GM18858 (cell line): ENCODE results near the gene RGS6.

Experiments
- ATAC-seq: cut with Tn5 transposase; IDR thresholded peaks from one replicate; pipeline ENCODE4 v1.9.1; 2021; ENCODE audit not compliant: unreplicated experiment

The RGS6 gene

DNA sequence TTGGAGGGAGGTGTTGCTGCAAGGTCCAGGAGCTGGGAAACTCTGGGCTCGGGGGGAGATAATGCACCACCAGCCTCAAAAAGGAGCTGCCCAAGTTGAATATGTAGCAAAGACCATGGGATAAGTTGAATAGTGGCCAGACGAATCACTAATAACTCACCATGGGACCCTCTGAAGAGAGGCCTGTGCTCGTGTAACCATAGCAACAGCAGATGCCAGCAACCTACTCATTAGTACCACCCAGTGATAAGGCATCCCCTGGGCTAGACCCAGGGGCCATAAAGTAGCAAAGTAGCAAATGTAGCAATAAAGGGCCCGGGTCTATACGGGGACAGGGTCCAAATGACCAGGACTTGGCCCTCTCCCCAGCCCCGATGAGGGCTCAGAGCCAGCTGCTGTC, 633.7 kb downstream of the RGS6 start:
- no peak for ATAC-seq

DNA sequence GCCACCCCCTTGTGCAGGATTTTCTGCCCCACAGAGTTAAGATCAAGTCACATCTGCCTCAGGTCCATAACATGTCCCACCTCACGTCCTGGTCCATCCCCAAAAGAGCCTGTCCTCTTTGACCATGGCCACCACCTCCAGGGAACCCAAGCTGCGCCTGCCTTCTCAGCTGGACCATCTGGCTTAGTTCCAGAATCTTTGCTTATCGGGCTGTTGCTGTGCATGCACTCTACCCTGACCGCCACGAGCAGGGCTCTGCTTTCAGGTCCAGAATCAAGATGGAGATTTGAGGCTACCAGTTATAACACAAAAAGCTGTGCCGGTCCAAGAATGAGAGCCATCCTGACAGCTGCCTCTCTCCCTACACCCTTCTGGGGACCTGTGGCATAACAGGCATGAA, 635.0 kb downstream of the RGS6 start:
- no peak for ATAC-seq

DNA sequence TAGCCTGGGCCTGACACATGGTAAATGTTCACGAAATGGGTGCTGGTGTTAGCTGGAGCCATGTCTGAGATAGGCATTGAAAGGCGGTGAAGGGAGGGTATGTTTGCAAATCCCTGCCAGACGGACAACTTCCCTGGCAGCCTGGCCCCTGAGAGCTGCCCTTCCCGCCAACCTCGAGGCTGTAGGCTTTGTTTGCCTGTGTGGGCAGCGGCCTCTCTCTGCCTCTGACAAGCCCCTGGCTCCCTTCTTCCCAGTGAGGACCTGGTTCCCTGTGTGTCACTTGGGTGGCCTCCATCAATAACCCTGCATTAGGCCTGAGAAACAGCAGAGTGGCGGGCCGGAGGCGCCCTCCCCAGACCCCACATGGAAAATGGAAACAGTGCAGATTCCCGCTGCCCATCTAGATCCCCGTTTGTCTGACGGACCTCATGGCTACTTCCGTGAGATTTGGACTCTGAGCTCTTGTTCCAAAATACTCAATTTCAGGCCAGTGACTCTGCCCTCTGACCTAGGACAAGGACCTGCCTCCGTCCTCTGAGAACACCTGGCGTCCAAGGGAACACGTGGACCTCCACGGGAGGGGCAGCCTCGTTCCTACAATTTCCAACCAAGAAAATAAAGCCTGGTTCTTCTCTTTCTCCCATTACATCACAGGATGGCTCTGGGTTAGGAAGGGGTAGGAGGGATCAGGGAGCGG, 636.2 kb downstream of the RGS6 start:
- ATAC-seq, result no peak

DNA sequence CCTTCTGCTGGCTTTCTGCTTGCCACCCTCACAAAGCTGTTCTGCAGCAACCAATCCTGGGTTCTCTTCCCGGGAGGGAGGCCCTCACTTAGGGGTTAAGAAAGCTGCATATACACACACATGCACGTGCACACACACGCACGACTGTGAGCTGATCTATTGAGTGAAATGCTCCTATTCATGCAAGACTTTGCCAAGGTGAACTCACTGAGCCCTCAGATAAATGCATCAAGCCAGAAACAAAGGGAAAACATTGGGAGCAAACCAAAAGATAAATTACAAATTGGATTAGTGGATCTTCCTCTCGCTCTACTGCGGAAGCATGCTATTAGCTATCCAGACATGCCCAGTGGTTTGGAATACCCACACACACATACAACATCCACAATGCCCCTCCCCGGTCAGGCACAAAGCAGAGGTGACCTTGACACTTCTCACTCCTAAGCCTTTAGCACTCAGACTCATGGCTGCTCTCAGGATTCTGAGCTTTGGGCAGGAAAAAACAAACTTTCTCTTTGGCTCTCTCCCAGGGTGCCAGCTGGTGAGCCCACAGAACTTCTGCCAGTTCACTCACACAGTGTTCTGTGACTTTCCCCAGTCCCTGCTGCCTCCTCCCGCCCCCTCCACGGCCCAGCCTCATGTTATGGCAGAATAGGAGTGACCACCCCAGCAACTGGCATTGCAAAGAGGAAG, 641.6 kb downstream of the RGS6 start:
- ATAC-seq, result no peak

DNA sequence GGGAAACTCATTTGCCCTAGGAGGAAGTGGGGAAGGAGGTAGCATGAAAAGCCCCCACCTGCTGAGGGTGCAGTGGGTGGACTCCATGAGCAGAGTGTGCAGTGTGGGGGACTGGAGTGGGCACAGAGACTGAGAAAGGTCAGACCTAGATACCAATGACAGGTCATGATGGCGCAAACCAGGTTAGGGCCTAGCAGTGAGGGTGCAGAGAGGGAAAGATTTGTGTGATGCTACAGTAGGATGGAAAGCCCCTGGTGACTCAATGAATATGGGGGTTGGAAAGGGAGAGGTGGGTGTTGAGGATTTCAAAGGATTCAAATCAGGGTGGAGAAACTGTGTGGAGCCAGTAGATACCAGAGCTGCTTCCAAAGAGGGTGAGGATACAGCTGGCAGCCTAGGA, 642.5 kb downstream of the RGS6 start:
- ATAC-seq, result no peak

DNA sequence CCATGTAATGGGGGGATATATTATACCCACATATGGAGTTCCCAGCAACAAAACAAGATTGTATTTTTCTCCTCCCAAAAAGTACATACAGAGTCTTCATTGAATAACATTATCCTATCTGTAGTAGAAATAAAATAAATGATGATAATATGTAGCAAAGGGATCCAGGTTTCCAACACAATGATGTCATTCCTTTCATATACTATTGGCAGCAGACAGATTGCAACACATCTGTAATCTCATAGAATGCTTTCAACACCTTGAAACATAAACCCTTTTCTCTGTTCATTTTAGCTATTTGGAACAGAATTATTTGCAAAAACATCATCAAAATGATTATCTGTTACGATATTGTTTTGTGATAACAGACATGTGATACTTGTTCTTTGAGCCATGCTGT, 644.0 kb downstream of the RGS6 start:
- no peak for ATAC-seq

DNA sequence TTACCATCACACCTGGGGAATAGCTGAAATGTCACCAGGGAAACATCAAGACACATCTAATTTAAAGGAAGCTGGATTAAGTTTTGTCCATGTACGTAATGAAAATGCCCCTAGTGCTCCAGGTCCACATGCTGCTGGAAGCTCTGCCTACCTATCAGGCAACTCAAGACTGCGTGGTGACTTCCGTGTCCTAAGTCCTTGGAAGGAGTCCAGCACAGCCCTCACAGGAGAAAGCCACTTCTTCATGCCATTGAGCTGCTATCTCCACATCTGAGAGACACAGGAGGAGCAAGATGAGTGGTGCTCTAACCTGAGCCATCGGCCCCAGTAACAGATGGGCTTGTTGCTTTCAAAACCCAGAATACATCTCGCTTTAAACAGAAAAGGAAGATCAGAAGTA, 645.3 kb downstream of the RGS6 start:
- no peak for ATAC-seq

DNA sequence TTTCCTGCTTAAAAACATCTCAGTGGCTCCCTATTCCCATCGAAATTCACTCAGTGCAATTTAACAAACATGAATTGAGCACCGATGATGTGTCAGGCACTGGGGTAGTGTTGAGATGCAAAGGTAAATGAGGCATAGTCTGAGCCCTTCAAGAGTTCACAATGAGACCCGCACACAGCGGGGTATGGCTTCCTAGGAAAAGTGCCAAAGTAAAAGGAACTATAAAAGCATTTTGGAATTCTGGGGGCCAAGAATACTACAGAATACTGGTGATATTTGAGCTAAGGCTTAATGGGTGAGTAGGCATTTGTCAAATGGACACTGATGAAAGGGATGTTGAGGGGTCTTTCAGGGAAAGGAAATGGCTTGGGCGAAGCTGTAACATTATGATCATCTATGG, 646.3 kb downstream of the RGS6 start:
- no peak for ATAC-seq

DNA sequence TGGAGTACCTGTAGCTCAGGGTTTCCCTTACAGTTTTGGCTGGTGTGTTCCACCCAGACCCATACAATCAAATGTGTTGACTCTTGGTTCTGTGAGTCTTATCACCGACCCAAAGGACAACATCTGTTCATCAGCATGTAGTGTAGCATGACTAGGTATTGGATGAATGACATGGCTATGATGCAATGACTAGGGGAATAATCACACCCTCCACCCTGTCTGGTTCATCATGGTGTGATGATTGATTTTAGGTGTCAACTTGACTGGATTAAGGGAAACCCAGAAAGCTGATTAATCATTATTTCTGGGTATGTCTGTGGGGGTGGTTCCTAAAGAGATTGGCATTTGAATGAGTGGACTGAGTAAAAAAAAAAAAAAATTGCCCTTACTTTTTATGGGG, 650.4 kb downstream of the RGS6 start:
- ATAC-seq, result no peak

DNA sequence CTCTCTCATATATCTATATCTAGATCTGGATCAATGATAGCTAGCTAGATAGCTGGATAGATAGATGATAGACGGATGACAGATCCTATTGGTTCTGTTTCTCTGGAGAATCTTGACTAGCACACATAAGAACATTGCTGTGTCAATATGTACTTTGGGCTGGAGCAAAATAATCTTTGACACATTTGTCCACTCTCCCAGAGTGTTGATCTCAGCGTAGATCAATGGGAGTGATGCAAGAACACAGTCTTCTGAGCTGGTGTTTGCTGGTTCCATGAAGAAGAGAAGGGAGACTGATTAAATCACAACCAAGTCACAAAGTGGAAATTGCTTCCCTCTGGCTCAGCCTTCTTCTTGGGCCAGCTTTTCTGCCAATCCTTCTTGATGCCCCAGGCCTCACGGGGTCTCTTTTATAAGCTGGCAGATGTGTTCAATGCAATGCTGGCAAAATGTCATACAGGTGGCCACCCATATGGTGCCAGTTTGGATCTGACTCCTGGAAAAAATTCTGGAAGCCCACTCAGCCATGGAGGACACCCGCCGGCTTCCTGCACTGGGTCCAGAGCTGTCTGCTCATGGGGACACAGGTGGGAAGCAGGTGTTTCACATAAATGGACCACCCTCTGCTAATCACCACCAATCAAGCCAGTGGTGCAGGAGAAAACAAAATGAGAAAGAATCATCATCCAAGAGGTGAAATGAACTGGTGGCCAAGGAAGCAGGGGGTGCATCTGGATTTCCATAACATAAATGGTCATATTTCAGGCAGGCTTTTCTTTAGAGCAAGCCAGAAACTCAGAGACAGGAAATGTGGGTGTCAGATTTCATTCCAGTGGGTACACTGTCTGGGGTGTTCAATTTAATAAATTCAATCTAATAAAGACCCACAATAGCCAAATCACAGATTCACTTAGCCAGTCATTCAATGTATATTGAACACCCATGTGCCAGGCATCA, 651.4 kb downstream of the RGS6 start:
- no peak for ATAC-seq

DNA sequence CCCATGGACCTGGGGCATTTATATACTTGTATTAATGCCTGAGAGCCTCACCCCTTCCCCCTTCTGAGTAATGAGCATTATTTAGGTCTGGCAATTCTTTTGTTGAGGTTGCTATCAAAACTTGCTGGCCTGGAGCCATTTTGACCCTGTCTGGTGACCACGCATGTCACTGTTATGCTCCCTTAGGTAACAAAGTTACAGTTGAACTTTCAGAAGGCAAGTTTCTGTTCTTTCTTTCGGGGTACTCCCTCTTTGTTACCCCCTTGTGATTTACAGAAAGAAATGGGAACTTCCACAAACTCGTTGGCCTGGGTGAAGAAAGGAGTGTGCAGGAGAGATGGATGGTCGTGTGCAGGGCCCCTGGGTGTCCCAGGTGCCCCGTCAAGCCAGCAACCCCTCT, 656.3 kb downstream of the RGS6 start:
- no peak for ATAC-seq

DNA sequence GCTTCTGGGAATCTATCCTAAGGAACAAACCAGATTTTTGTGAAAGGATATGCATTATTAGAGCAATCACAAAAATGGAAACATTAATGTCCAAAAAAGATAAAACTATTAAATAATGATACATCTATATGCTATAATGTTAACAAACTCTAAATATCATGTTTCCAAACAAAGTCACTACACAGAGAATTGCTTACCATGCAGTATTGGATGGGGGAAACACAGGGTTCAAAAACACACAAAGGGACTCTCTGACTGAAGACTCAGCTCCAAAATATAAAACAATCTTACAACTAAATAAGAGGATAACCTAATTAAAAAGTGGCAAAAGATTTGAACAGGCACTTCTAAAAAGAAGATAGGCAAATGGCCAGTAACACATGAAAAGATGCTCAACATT, 657.4 kb downstream of the RGS6 start:
- no peak for ATAC-seq

DNA sequence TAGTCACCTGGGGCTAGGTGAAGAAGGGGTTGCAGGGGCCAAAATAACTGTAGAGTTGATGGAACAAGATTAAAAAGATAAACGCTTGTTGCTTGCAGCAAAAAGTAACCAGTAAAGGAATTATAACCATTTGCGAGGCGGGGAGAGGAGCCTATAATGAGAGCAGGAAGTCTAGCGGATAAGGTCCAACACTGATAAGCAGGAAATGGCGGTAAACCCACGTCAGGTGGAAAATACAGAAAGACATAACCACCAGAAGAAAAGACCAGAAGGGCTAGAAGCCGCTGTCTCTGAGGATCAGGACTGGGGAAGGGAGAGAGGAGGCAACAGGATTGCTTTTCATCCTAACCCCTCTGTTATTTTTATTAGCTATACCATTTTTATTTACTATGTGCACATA, 658.3 kb downstream of the RGS6 start:
- no peak for ATAC-seq

DNA sequence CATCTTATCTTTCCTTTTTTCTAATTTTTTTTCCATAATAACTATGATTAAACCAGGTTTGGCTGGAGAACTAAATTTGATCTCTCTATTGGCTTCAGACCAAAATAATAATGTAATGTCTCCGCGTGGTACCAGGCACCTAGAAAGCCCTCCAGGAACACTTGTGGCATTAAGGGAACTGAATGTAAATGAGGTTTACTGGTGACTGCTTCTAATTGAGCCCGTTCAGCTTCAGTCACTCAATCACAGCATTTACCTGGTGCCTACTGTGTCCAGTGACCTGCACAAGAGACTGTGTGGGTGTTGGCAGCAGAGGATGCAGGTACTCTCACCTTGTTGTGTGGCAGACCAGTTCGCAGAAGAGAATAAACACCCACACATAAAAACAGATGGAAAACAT, 659.2 kb downstream of the RGS6 start:
- no peak for ATAC-seq

DNA sequence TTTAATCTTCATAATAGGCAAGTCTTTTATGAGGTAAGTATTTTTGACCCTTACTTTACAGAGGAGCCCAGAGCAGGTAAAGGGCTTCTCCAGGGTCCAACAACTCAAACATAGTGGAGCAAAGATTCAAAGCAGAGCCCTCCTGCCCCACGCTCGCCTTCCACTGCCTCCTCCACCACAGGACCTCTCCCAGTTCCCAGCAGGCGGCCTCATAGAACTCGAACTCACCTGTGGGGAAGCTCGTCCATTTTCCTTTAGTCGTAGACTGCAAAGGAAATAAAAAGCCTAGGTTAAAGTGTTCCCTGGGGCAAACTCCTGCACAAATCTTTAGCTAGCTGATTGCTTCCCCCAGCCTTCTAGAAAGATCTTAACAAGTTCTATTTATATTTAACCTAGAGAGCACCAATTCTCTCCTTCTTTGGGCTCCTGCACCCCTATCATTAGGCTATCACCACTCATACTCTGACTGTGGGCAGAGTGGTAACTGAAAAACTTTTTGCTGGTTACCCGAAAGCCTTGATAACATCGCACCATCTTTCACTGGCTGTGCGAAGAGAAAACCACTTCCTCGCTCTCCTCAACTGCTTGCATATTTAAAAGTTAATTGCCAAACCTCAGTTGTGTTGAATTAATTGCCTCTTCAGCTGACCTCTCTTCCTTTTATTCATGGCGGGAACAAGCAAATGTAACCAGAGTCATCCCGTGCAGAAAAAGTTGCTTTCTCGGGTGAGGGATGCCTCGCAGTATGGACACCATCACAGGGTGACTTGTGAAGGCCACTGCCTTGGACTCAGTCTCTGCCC, 662.1 kb downstream of the RGS6 start:
- no peak for ATAC-seq

DNA sequence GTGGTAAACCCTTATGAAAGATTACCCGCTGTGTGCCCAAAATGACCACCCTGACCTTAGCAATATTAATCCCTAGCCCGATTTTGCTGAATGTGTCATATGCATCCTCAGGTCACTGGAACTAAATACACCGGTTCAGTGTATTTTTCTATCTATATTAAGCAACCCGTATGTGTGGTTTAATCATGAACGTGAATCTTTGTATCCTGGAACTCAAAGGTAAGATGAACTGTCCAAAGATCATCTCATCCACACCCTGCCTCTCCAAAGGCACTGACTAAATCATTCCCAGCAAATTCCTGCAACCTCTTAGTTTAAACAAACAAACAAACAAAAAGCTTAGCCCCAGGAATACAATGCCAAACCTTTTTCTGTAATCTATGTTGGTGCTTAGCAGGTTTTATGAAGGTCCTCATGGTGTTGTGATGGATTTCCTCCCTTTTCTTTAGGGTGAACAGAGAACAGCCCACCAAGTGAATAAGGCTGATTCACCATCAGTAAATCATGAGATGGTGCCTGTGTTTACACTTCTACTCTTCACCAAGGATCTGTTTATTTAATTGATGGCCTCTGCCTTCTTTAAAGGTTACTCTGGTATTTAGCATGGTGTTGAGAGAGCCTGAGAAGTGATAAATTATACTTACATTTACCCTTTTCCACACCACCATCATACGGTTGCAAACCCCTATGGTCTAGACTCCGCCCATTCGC, 663.1 kb downstream of the RGS6 start:
- no peak for ATAC-seq

DNA sequence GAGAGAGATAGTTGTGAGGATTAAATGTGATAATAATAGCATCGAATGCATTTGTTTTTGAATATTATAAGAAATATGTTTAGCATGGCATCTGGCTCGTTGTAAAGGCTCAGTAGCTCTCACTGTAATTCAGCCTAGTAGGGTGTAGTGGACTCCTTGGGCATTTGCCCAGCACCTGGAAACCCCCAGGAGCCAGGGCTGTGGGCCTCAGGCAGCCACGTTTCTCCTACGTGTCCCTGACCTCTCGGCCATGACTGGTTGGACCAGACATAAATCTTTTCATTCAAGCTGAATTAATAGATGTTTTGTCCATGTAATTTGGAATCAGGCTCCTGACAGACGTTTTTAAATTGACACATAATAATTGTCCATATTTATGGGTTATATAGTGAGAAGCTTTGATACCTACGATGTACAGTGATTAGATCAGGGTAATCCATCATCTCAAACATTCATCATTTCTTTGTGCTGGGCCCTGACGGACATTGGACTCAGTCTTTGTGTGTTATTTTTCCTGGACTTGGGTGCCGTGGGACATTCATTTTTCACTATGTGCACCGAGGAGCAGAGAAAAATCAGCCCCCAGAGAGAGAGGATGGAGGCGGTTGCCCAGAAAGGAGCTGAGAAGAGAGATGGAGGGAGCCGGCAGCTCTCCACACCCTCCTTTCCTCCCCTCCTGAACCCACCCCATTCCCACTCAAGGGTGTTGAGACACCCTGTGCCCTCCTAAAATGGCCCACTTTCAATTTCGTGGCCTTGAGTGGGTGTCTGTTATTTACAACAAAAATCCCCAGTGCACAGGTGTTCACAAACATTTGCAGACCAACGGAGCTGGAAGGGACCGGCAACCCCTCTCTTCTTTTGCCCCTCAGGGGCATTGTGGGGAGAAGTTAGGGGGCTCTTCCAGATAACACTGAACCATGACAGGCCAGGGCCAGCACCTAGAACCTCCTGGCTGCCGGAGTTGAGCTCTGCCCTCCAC, 665.3 kb downstream of the RGS6 start:
- no peak for ATAC-seq

DNA sequence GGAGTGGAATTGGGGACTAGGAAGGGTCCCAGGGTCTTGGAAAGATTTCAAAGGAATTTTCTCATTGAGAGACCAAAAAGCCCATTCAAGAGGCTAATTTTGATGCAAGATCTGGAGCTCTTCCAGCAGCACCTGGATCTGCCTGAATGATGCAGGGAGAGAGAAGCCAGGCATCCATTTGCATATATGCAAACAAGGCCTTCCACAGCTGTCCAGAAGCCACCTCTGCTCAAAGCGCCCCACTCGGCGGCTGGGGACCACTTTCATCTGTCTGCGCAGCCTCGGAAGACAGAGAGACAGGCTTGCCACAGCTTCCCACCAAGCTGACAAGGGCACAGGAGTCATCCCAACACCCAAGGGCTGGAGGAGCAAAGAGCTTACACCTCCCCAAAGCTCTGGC, 666.1 kb downstream of the RGS6 start:
- no peak for ATAC-seq
